Activated naive CD4-positive, alpha-beta T cell treated with anti-CD3 and anti-CD28 coated beads for 36 hours (primary cell): ENCODE measurements around the gene LRRC45. TPM values are rescaled to one million over a fixed set of nuclear protein-coding genes. Genes with fewer than 3 reads are reported as not detected.
A peak's percentile ranks its signal among the peaks of the same experiment; 100 is the strongest.

ENCODE experiments used
- CTCF ChIA-PET: fragments of 350-600 bp; sonication (Branson Sonifier 250); formaldehyde crosslinking; loops from one replicate; lab custom pipeline; 2021; ENCODE audit warnings: antibody characterized with exemption; lab: Charles Lee
- DNase-seq: peaks from one replicate; pipeline ENCODE4 v3.0.0-alpha.2; 2020
- H3K27ac Mint-ChIP-seq: one replicate; pipeline ENCODE4 v1.8.0; 2021; ENCODE audit warnings: mild to moderate bottlenecking, mixed read lengths
- H3K27me3 Mint-ChIP-seq: one replicate; pipeline ENCODE4 v1.8.0; 2021; ENCODE audit warnings: low read depth, mixed read lengths
- H3K36me3 Mint-ChIP-seq: one replicate; pipeline ENCODE4 v1.8.0; 2021; ENCODE audit warnings: low read depth, mixed read lengths
- H3K4me1 Mint-ChIP-seq: one replicate; pipeline ENCODE4 v1.8.0; 2021; ENCODE audit warnings: low read depth, mixed read lengths
- H3K4me3 Mint-ChIP-seq: one replicate; pipeline ENCODE4 v1.8.0; 2021; ENCODE audit warnings: mild to moderate bottlenecking, moderate library complexity, mixed read lengths
- H3K9me3 Mint-ChIP-seq: one replicate; pipeline ENCODE4 v1.8.0; 2021; ENCODE audit warnings: mixed read lengths
- intact Hi-C: fragments of 100-400 bp; cut with micrococcal nuclease; formaldehyde crosslinking; loops from one replicate; pipeline ENCODE4 v1.15.1; 2023
- total RNA-seq, 2 experiments: library from RNA; stranded (reverse); gene quantifications; one replicate each; pipeline ENCODE4 v1.2.3, GENCODE V29; 2021

The LRRC45 gene
- total RNA-seq, 2 experiments from 2014 or later: 12.0 to 12.5 TPM

- CTCF ChIA-PET: no interaction called here
- DNase-seq: no peak
- H3K36me3 Mint-ChIP-seq: peaks cover 2% of the 10 kb centered on the region
- no peaks in the 10 kb centered on the region for H3K9me3 Mint-ChIP-seq
- intact Hi-C loops: no loop called here
- H3K4me3 Mint-ChIP-seq: no peak overlapping the region
- no peaks in the 10 kb centered on the region for H3K27me3 Mint-ChIP-seq
- peaks cover 14% of the 10 kb centered on the region for H3K4me1 Mint-ChIP-seq
- no peak overlapping the region for H3K27ac Mint-ChIP-seq
Measured at GRCh38 chr17:82062076-82062983, 39.2 kb downstream of the LRRC45 start.

- Mint-ChIP-seq H3K27ac (no peak overlapping the region), H3K36me3 (no peaks in the 10 kb centered on the region), H3K4me1 (peaks cover 14% of the 10 kb centered on the region), H3K4me3 (no peak overlapping the region), H3K27me3 (no peaks in the 10 kb centered on the region), H3K9me3 (no peaks in the 10 kb centered on the region)
- intact Hi-C loops: no loop called here
- CTCF ChIA-PET: no interaction called here
- no peak for DNase-seq
Measured at GRCh38 chr17:82062984-82063368, 39.9 kb downstream of the LRRC45 start.

GRCh38 chr17:82063424-82064415 is 40.6 kb downstream of the LRRC45 start:
- peak overlapping the region; percentile 50 for H3K27ac Mint-ChIP-seq
- H3K4me3 Mint-ChIP-seq: peak overlapping the region; percentile 71
- DNase-seq: no peak
- no peaks in the 10 kb centered on the region for H3K9me3 Mint-ChIP-seq
- CTCF ChIA-PET: interaction anchor here (0.6 kb wide), 1 partner anchor 96 kb away, joined by 3 read pairs; no protein-coding TSS in a partner anchor
- intact Hi-C loops: loop anchor here (2.0 kb wide), 1 partner anchor 35 kb away; the partner anchor contains the start of gene FASN
- H3K4me1 Mint-ChIP-seq: peaks cover 14% of the 10 kb centered on the region
- H3K36me3 Mint-ChIP-seq: no peaks in the 10 kb centered on the region
- no peaks in the 10 kb centered on the region for H3K27me3 Mint-ChIP-seq

- intact Hi-C loops: loop anchor here (2.0 kb wide), 1 partner anchor 34 kb away; the partner anchor contains the start of gene FASN
- Mint-ChIP-seq H3K4me3 (peak overlapping the region; percentile 71), H3K27me3 (no peaks in the 10 kb centered on the region), H3K9me3 (no peaks in the 10 kb centered on the region), H3K36me3 (no peaks in the 10 kb centered on the region), H3K4me1 (peaks cover 14% of the 10 kb centered on the region), H3K27ac (peak overlapping the region; percentile 50)
- CTCF ChIA-PET: interaction anchor here (1.8 kb wide), 1 partner anchor 8 kb away, joined by 4 read pairs; no protein-coding TSS in a partner anchor
- no peak for DNase-seq
Measured at GRCh38 chr17:82064433-82065192, 41.5 kb downstream of the LRRC45 start.

- H3K36me3 Mint-ChIP-seq: no peaks in the 10 kb centered on the region
- H3K27ac Mint-ChIP-seq: no peak overlapping the region
- H3K4me3 Mint-ChIP-seq: peak overlapping the region; percentile 71
- H3K9me3 Mint-ChIP-seq: no peaks in the 10 kb centered on the region
- no peak for DNase-seq
- CTCF ChIA-PET: interaction anchor here (0.6 to 1.8 kb wide), 2 partner anchors 8 to 9 kb away, joined by 4 read pairs; no protein-coding TSS in a partner anchor
- H3K27me3 Mint-ChIP-seq: no peaks in the 10 kb centered on the region
- peaks cover 14% of the 10 kb centered on the region for H3K4me1 Mint-ChIP-seq
- intact Hi-C loops: loop anchor here (2.0 kb wide), 1 partner anchor 34 kb away; the partner anchor contains the start of gene FASN
Measured at GRCh38 chr17:82065193-82065637, 42.1 kb downstream of the LRRC45 start.

GRCh38 chr17:82065638-82066303 is 42.7 kb downstream of the LRRC45 start, which contains the start of gene DUS1L:
Gene DUS1L (minus strand): TSS chr17:82065804. CDS start chr17:82065059, 745 bp downstream.
- Mint-ChIP-seq H3K4me3 (peak within 1 kb of the TSS; percentile 87), H3K4me1 (peaks cover 14% of the 10 kb centered on the region), H3K27me3 (no peaks in the 10 kb centered on the region), H3K27ac (peak within 1 kb of the TSS; percentile 90), H3K9me3 (no peaks in the 10 kb centered on the region), H3K36me3 (no peaks in the 10 kb centered on the region)
- CTCF ChIA-PET: interaction anchor here (0.6 to 1.8 kb wide), 3 partner anchors 8 to 36 kb away, joined by 4 to 8 read pairs (median 4); no protein-coding TSS in a partner anchor
- intact Hi-C loops: loop anchor here (2.0 kb wide), 1 partner anchor 33 kb away; the partner anchor contains the start of gene FASN
- peak; percentile 74 for DNase-seq

GRCh38 chr17:82070611-82071010 is 47.5 kb downstream of the LRRC45 start:
- no peaks in the 10 kb centered on the region for H3K27me3 Mint-ChIP-seq
- DNase-seq: no peak
- H3K4me3 Mint-ChIP-seq: no peak overlapping the region
- intact Hi-C loops: no loop called here
- no peaks in the 10 kb centered on the region for H3K36me3 Mint-ChIP-seq
- peaks cover 7% of the 10 kb centered on the region for H3K4me1 Mint-ChIP-seq
- no peaks in the 10 kb centered on the region for H3K9me3 Mint-ChIP-seq
- H3K27ac Mint-ChIP-seq: peak overlapping the region; percentile 26
- CTCF ChIA-PET: interaction anchor here (0.6 to 0.7 kb wide), 2 partner anchors 11 to 370 kb away, joined by 3 to 4 read pairs; no protein-coding TSS in a partner anchor

GRCh38 chr17:82072827-82073226 is 49.7 kb downstream of the LRRC45 start:
- CTCF ChIA-PET: interaction anchor here (0.6 to 1.0 kb wide), 2 partner anchors 52 to 54 kb away, joined by 3 read pairs; no protein-coding TSS in a partner anchor
- H3K27ac Mint-ChIP-seq: no peak overlapping the region
- H3K4me3 Mint-ChIP-seq: no peak overlapping the region
- H3K27me3 Mint-ChIP-seq: no peaks in the 10 kb centered on the region
- H3K9me3 Mint-ChIP-seq: no peaks in the 10 kb centered on the region
- DNase-seq: no peak
- H3K4me1 Mint-ChIP-seq: no peaks in the 10 kb centered on the region
- intact Hi-C loops: no loop called here
- no peaks in the 10 kb centered on the region for H3K36me3 Mint-ChIP-seq

GRCh38 chr17:82073446-82073845 is 50.3 kb downstream of the LRRC45 start:
- no peaks in the 10 kb centered on the region for H3K4me1 Mint-ChIP-seq
- H3K9me3 Mint-ChIP-seq: no peaks in the 10 kb centered on the region
- no peak overlapping the region for H3K27ac Mint-ChIP-seq
- H3K36me3 Mint-ChIP-seq: peaks cover 2% of the 10 kb centered on the region
- CTCF ChIA-PET: interaction anchor here (0.7 to 1.0 kb wide), 2 partner anchors 8 to 53 kb away, joined by 3 to 4 read pairs; partner anchors contain the start of gene DUS1L
- intact Hi-C loops: no loop called here
- H3K4me3 Mint-ChIP-seq: no peak overlapping the region
- no peak for DNase-seq
- no peaks in the 10 kb centered on the region for H3K27me3 Mint-ChIP-seq

- CTCF ChIA-PET: no interaction called here
Measured at GRCh38 chr17:82076018-82076784, 53.1 kb downstream of the LRRC45 start.

More at GRCh38 chr17:82076018-82076784, 53.1 kb downstream of the LRRC45 start:
- H3K36me3 Mint-ChIP-seq: peaks cover 13% of the 10 kb centered on the region
- no peaks in the 10 kb centered on the region for H3K9me3 Mint-ChIP-seq
- DNase-seq: no peak
- intact Hi-C loops: no loop called here
- H3K27me3 Mint-ChIP-seq: no peaks in the 10 kb centered on the region
- no peak overlapping the region for H3K4me3 Mint-ChIP-seq
- H3K27ac Mint-ChIP-seq: no peak overlapping the region
- no peaks in the 10 kb centered on the region for H3K4me1 Mint-ChIP-seq
